Effector memory CD4-positive, alpha-beta T cell (primary cell): ENCODE results near the gene TPRN.

Source experiments
- DNase-seq, 3 donors: peaks; one replicate each; pipeline ENCODE4 v3.0.0-alpha.2; 2020
- H3K27ac ChIP-seq: 2 replicates; pipeline ENCODE4 v1.7.0; 2013; ENCODE audit warnings: mild to moderate bottlenecking, low read length, moderate library complexity; ENCODE audit not compliant: insufficient read depth, poor library complexity, severe bottlenecking
- H3K27me3 ChIP-seq: replicated peaks from 2 replicates; pipeline ENCODE4 v1.7.0; 2013; ENCODE audit warnings: mild to moderate bottlenecking, low read length; ENCODE audit not compliant: insufficient read depth, control insufficient read depth, poor library complexity, severe bottlenecking
- H3K36me3 ChIP-seq: 2 replicates; pipeline ENCODE4 v1.7.0; 2013; ENCODE audit warnings: mild to moderate bottlenecking, low read length, moderate library complexity; ENCODE audit not compliant: control insufficient read depth, insufficient read depth
- H3K4me1 ChIP-seq: 2 replicates; pipeline ENCODE4 v1.7.0; 2013; ENCODE audit warnings: low read length, mild to moderate bottlenecking; ENCODE audit not compliant: control insufficient read depth, insufficient read depth, poor library complexity, severe bottlenecking
- H3K4me3 ChIP-seq: 2 replicates; pipeline ENCODE4 v1.7.0; 2013; ENCODE audit warnings: low read length, low read depth, mild to moderate bottlenecking; ENCODE audit not compliant: insufficient read depth, poor library complexity, severe bottlenecking
- H3K9me3 ChIP-seq: 2 replicates; pipeline ENCODE4 v1.7.0; 2013; ENCODE audit warnings: mild to moderate bottlenecking, low read length, moderate library complexity; ENCODE audit not compliant: control insufficient read depth

Gene TPRN

GRCh38 chr9:137170486-137171148 lies 29.9 kb downstream of the TPRN start:
- Histone ChIP-seq H3K36me3 (no peaks in the 10 kb centered on the region), H3K4me1 (peaks cover 19% of the 10 kb centered on the region), H3K27ac (no peak overlapping the region), H3K27me3 (peaks cover 57% of the 10 kb centered on the region), H3K9me3 (no peaks in the 10 kb centered on the region), H3K4me3 (no peak overlapping the region)
- DNase-seq: no peak

- H3K4me1 ChIP-seq: peaks cover 19% of the 10 kb centered on the region
- H3K27me3 ChIP-seq: peaks cover 64% of the 10 kb centered on the region
Observed at GRCh38 chr9:137169896-137170358, 30.6 kb downstream of the TPRN start, which contains the start of gene LRRC26. LRRC26 (minus strand) TSS chr9:137170051; CDS start chr9:137169943, 108 bp downstream.

GRCh38 chr9:137168904-137169856 lies 31.4 kb downstream of the TPRN start:
- DNase-seq: no peak
- Histone ChIP-seq H3K36me3 (no peaks in the 10 kb centered on the region), H3K27ac (no peak overlapping the region), H3K4me3 (peak overlapping the region; percentile 37), H3K4me1 (peaks cover 19% of the 10 kb centered on the region), H3K27me3 (peaks cover 71% of the 10 kb centered on the region), H3K9me3 (no peaks in the 10 kb centered on the region)

More at GRCh38 chr9:137169896-137170358, 30.6 kb downstream of the TPRN start, which contains the start of gene LRRC26:
- Histone ChIP-seq H3K4me3 (peak within 1 kb of the TSS; percentile 37), H3K36me3 (no peaks in the 10 kb centered on the region), H3K9me3 (no peaks in the 10 kb centered on the region), H3K27ac (no peak within 1 kb of the TSS)
- no peak for DNase-seq

- Histone ChIP-seq H3K4me1 (peaks cover 19% of the 10 kb centered on the region), H3K27me3 (peaks cover 75% of the 10 kb centered on the region), H3K9me3 (no peaks in the 10 kb centered on the region), H3K4me3 (peak overlapping the region; percentile 22), H3K27ac (no peak overlapping the region), H3K36me3 (no peaks in the 10 kb centered on the region)
- DNase-seq: no peak
Observed at GRCh38 chr9:137168573-137168903, 32.0 kb downstream of the TPRN start.

GRCh38 chr9:137167747-137168572 lies 32.6 kb downstream of the TPRN start:
- no peak for DNase-seq
- H3K27ac ChIP-seq: no peak overlapping the region
- H3K4me1 ChIP-seq: peaks cover 21% of the 10 kb centered on the region
- H3K9me3 ChIP-seq: no peaks in the 10 kb centered on the region
- H3K36me3 ChIP-seq: no peaks in the 10 kb centered on the region
- peaks cover 70% of the 10 kb centered on the region for H3K27me3 ChIP-seq
- no peak overlapping the region for H3K4me3 ChIP-seq

- DNase-seq: no peak
- peaks cover 74% of the 10 kb centered on the region for H3K27me3 ChIP-seq
- no peak overlapping the region for H3K27ac ChIP-seq
- peaks cover 26% of the 10 kb centered on the region for H3K4me1 ChIP-seq
- H3K9me3 ChIP-seq: no peaks in the 10 kb centered on the region
- no peak overlapping the region for H3K4me3 ChIP-seq
- no peaks in the 10 kb centered on the region for H3K36me3 ChIP-seq
Observed at GRCh38 chr9:137167277-137167746, 33.2 kb downstream of the TPRN start.

GRCh38 chr9:137166380-137167229 lies 33.9 kb downstream of the TPRN start:
- H3K27me3 ChIP-seq: peaks cover 78% of the 10 kb centered on the region
- H3K9me3 ChIP-seq: no peaks in the 10 kb centered on the region
- no peaks in the 10 kb centered on the region for H3K36me3 ChIP-seq
- DNase-seq: no peak
- H3K4me3 ChIP-seq: no peak overlapping the region
- no peak overlapping the region for H3K27ac ChIP-seq
- H3K4me1 ChIP-seq: peaks cover 26% of the 10 kb centered on the region

GRCh38 chr9:137165250-137165836 lies 35.2 kb downstream of the TPRN start:
- Histone ChIP-seq H3K27me3 (peaks cover 75% of the 10 kb centered on the region), H3K4me3 (no peak overlapping the region), H3K9me3 (no peaks in the 10 kb centered on the region), H3K4me1 (peaks cover 26% of the 10 kb centered on the region), H3K36me3 (no peaks in the 10 kb centered on the region), H3K27ac (no peak overlapping the region)
- no peak for DNase-seq
